Omental fat pad (tissue), 4 donors: ENCODE data around the gene SCGB3A2. TPM values are rescaled to one million over a fixed set of nuclear protein-coding genes. Genes with fewer than 3 reads are reported as not detected.
"Not testable (repeated sequence)": the region's sequence is repeated elsewhere in the genome, so short reads cannot be mapped to it uniquely, and the experiment has no call there.

Experiments used
- ATAC-seq: fragments of 150-250 bp; one replicate; pipeline ENCODE4 v1.9.1; 2016; ENCODE audit warnings: mild to moderate bottlenecking, moderate library complexity; ENCODE audit not compliant: low FRiP score
- DNase-seq: peaks from one replicate; pipeline ENCODE4 v3.0.0-alpha.2; 2019; ENCODE audit warnings: low spot score
- CTCF ChIP-seq, 3 donors: fragments of 450-650 bp; IDR thresholded peaks; one replicate each; pipeline ENCODE4 v1.5.1; 2016 to 2017; ENCODE audit warnings: antibody characterized with exemption in 3 of 3, mild to moderate bottlenecking in 3 of 3, moderate library complexity in 2 of 3
- total RNA-seq, 4 donors: library from RNA; depleted of rRNA; stranded (reverse); fragments of >200 nt; gene quantifications; one replicate each; pipeline ENCODE4 v1.1.0, GENCODE V29; 2016

The SCGB3A2 gene
- total RNA-seq, 4 donors from 2014 or later: not detected

GRCh38 chr5:147860641-147861025 lies 17.9 kb upstream of the SCGB3A2 start:
- no peak for ATAC-seq
- no peak for TF ChIP-seq CTCF (IDR thresholded peaks at IDR 0.05)
- no peak for DNase-seq

- ATAC-seq (no peak), DNase-seq (no peak)
- TF ChIP-seq CTCF (IDR thresholded peaks at IDR 0.05): no peak
Measured at GRCh38 chr5:147863454-147864158, 14.9 kb upstream of the SCGB3A2 start.

- TF ChIP-seq CTCF (IDR thresholded peaks at IDR 0.05): no peak
- no peak for ATAC-seq
Measured at GRCh38 chr5:147869112-147869511, 9.4 kb upstream of the SCGB3A2 start.

GRCh38 chr5:147869892-147870291 lies 8.6 kb upstream of the SCGB3A2 start:
- not testable (repeated sequence) for DNase-seq, ATAC-seq

More at GRCh38 chr5:147869112-147869511, 9.4 kb upstream of the SCGB3A2 start:
- DNase-seq: no peak

- ATAC-seq: not testable (repeated sequence)
Measured at GRCh38 chr5:147871980-147872549, 6.4 kb upstream of the SCGB3A2 start.

GRCh38 chr5:147872744-147873435 lies 5.6 kb upstream of the SCGB3A2 start:
- not testable (repeated sequence) for DNase-seq, ATAC-seq

More at GRCh38 chr5:147871980-147872549, 6.4 kb upstream of the SCGB3A2 start:
- DNase-seq: not testable (repeated sequence)

- not testable (repeated sequence) for DNase-seq, ATAC-seq
Measured at GRCh38 chr5:147874118-147874875, 4.2 kb upstream of the SCGB3A2 start.

GRCh38 chr5:147874910-147875367 lies 3.6 kb upstream of the SCGB3A2 start:
- DNase-seq (no peak), ATAC-seq (no peak)
- no peak for TF ChIP-seq CTCF (IDR thresholded peaks at IDR 0.05)
